ENCODE data around the gene FAM228B.
A peak's percentile ranks its signal among the peaks of the same experiment; 100 is the strongest.

FAM228B gene

DNA sequence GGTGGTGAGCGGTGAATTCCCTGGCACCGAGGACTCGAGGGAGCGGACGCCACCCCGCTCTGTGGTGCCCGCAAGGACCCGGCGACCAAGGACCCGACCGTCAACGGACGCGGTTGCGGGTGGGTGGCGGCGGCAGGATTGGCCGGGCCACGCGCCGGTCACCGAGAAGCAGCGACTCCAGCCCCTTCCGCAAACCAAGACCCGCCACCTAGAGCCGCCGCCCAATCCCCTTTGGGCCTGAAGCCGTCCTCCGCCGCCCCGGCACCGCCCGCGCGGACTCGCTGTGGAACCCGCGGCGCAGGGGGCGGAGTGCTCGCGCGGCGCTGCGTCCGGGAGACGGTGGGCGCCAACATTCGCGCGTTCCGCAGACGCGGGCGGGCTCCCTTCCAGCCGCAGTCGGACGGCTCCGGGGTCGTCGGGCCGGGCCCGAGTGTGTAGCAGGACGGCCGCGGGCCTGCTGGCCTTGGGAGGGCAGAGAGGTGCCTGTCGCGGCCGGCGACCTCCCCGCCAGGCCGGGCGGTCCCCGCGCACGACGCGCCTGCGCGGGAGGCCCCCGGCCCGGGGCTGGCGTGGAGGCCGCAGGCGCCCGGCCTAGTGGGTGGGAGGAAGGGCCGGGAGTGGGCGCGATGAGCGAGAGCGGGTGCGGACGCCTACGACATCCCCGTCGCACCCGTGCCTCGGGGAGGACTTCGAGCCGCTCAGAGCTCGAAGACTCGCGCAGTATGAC lies at the start of gene FAM228B, which contains the start of gene PFN4:
Gene FAM228B, plus strand, starts transcription at position 275 of the 727 bp plus-strand sequence. CDS start 893 bp downstream, outside the sequence.
Gene PFN4, minus strand, starts transcription at position 140 of the 727 bp plus-strand sequence. CDS start 799 bp downstream, outside the sequence.
- Mint-ChIP-seq H3K27ac (peak within 1 kb of the TSS; percentile 93), H3K36me3 (peaks cover 3 to 4% of the 10 kb centered on the region in 2 donors), H3K4me3 (peak within 1 kb of the TSS; percentile 92 to 94), H3K9me3 (no peaks in the 10 kb centered on the region), H3K4me1 (peaks cover 12 to 24% of the 10 kb centered on the region in 2 donors), H3K27me3 (no peaks in the 10 kb centered on the region)
- DNase-seq, result peak; percentile 83
- ATAC-seq (replicated peaks), result peak; percentile 93 to 95

DNA sequence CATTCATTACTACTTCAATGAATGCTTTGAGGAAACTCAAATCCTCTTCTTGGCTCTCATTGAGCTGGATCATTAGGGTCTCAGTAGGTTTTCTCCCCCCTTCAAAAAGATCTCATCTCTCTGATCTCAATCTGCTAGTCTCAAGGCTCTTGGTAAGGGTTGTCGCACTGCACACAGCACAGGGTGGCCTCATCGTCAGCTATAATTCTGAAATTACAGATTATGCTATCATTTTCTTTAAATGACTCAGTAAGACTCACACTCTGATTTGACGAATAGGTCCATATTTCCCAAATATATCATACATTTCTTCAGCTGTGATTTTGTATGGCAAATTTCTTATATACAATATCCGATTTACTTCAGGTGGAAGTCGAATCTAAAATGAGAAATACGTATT lies 49.5 kb upstream of the FAM228B start:
- DNase-seq (no peak), ATAC-seq (replicated peaks) (no peak)
- no peaks in the 10 kb centered on the region for H3K27me3 Mint-ChIP-seq
- H3K9me3 Mint-ChIP-seq, result no peaks in the 10 kb centered on the region
- H3K36me3 Mint-ChIP-seq, result peaks cover 3 to 23% of the 10 kb centered on the region in 2 donors
- peaks cover 17 to 37% of the 10 kb centered on the region in 2 donors for H3K4me1 Mint-ChIP-seq
- H3K4me3 Mint-ChIP-seq, result no peak overlapping the region
- H3K27ac Mint-ChIP-seq, result no peak overlapping the region

- DNase-seq (no peak), ATAC-seq (replicated peaks) (no peak)
- Mint-ChIP-seq H3K9me3 (no peaks in the 10 kb centered on the region), H3K4me3 (peak overlapping the region; percentile 93 to 98), H3K27ac (peak overlapping the region; percentile 97), H3K27me3 (no peaks in the 10 kb centered on the region), H3K36me3 (peaks cover 0 to 17% of the 10 kb centered on the region in 2 donors), H3K4me1 (peaks cover 17 to 30% of the 10 kb centered on the region in 2 donors)
These were observed 48.0 kb upstream of the FAM228B start for GRCh38 chr2:24075259-24075658.

DNA sequence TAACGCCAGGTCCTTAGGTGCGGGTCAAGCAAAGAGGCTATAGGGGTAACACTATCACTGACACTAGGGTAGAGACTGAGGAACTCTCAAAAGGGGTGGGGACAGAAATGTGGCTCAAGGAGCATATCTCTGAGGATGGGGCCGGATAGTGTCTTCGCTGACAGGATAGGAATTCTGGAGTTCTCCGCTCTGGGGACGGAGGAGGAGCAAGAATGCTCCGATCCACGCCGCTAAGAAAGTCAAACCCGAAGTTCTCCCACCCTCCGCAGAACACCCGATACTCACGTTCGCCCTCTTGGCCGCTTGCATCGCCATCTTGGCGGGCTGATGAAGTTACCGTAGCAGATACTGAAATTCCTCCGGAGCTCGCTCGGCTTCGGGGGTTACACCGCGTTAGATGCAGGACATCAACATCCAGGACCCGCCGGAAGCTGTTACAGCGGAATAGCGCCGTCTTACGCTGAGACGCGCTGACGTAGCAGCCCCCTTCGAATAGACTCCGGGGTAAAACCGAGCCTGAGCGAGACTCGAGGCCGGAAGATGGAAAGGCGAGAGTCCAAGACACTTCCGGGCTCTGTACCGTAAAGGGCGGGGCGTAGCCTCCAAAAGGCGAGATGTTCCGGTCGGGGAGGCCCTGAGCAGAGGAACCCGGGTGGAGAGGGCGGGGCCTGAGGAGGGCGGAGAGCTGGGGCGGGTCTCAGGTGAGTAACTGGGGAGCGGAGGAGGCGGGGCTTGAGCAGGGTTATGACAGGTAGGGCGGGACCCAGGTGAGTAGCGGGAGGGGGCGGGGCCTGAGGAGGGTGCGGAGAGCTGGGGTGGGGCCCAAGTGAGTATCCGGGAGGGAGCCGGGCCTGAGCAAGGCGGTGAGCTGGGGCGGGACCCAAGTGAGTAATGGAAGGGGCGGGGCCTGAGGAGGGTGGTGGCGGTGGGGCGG lies 47.1 kb upstream of the FAM228B start, which contains the start of gene SF3B6:
Gene SF3B6, minus strand, starts transcription at position 412 of the 934 bp plus-strand sequence. Its CDS starts 97 bp downstream, at position 315.
- Mint-ChIP-seq H3K36me3 (peaks cover 1 to 19% of the 10 kb centered on the region in 2 donors), H3K27ac (peak within 1 kb of the TSS; percentile 97), H3K27me3 (no peaks in the 10 kb centered on the region), H3K4me3 (peak within 1 kb of the TSS; percentile 93 to 98), H3K9me3 (no peaks in the 10 kb centered on the region), H3K4me1 (peaks cover 17 to 30% of the 10 kb centered on the region in 2 donors)
- peak; percentile 93 for ATAC-seq (replicated peaks)
- DNase-seq, result peak; percentile 98

- Mint-ChIP-seq H3K36me3 (peaks cover 3 to 23% of the 10 kb centered on the region in 2 donors), H3K4me1 (peaks cover 14 to 23% of the 10 kb centered on the region in 2 donors), H3K9me3 (no peaks in the 10 kb centered on the region), H3K27me3 (no peaks in the 10 kb centered on the region), H3K4me3 (peak overlapping the region; percentile 93 to 98), H3K27ac (peak overlapping the region; percentile 97)
- peak; percentile 20 to 24 for ATAC-seq (replicated peaks)
- DNase-seq, result no peak
These were observed 46.3 kb upstream of the FAM228B start for GRCh38 chr2:24076849-24077534.

- H3K36me3 Mint-ChIP-seq, result peaks cover 3 to 28% of the 10 kb centered on the region in 2 donors
- H3K27me3 Mint-ChIP-seq, result no peaks in the 10 kb centered on the region
- peaks cover 14 to 23% of the 10 kb centered on the region in 2 donors for H3K4me1 Mint-ChIP-seq
- DNase-seq (no peak), ATAC-seq (replicated peaks) (no peak)
- no peaks in the 10 kb centered on the region for H3K9me3 Mint-ChIP-seq
- peak overlapping the region; percentile 93 to 98 for H3K4me3 Mint-ChIP-seq
- peak overlapping the region; percentile 97 for H3K27ac Mint-ChIP-seq
These were observed 45.8 kb upstream of the FAM228B start for GRCh38 chr2:24077535-24077877.

- peaks cover 14 to 23% of the 10 kb centered on the region in 2 donors for H3K4me1 Mint-ChIP-seq
- DNase-seq (no peak), ATAC-seq (replicated peaks) (no peak)
- H3K27me3 Mint-ChIP-seq, result no peaks in the 10 kb centered on the region
- H3K27ac Mint-ChIP-seq, result no peak overlapping the region
- H3K4me3 Mint-ChIP-seq, result peak overlapping the region; percentile 93 to 98
- peaks cover 3 to 30% of the 10 kb centered on the region in 2 donors for H3K36me3 Mint-ChIP-seq
- no peaks in the 10 kb centered on the region for H3K9me3 Mint-ChIP-seq
These were observed 45.4 kb upstream of the FAM228B start for GRCh38 chr2:24077879-24078278.

DNA sequence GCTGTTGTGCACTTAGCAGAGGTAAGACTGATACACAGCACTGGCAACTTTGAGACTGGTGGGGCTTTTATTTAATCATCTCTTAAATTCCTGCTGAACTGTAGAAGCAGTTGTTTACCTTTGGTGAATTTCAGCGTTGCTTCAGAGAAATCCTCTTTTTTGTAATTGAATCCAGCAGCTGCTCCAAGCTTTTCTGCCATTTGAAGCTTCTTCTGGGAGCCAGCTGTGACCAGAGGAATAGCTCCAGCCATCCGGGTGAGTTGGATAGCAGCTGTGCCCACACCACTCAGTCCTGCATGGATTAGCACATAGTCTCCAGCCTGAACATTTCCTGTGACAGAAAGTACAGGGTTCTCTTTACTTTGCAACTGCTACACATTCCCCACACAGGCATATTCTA lies 42.6 kb upstream of the FAM228B start:
- Mint-ChIP-seq H3K4me3 (no peak overlapping the region), H3K27me3 (no peaks in the 10 kb centered on the region), H3K4me1 (peaks cover 16 to 30% of the 10 kb centered on the region in 2 donors), H3K27ac (no peak overlapping the region), H3K9me3 (no peaks in the 10 kb centered on the region), H3K36me3 (peaks cover 3 to 17% of the 10 kb centered on the region in 2 donors)
- DNase-seq, result no peak
- no peak for ATAC-seq (replicated peaks)

DNA sequence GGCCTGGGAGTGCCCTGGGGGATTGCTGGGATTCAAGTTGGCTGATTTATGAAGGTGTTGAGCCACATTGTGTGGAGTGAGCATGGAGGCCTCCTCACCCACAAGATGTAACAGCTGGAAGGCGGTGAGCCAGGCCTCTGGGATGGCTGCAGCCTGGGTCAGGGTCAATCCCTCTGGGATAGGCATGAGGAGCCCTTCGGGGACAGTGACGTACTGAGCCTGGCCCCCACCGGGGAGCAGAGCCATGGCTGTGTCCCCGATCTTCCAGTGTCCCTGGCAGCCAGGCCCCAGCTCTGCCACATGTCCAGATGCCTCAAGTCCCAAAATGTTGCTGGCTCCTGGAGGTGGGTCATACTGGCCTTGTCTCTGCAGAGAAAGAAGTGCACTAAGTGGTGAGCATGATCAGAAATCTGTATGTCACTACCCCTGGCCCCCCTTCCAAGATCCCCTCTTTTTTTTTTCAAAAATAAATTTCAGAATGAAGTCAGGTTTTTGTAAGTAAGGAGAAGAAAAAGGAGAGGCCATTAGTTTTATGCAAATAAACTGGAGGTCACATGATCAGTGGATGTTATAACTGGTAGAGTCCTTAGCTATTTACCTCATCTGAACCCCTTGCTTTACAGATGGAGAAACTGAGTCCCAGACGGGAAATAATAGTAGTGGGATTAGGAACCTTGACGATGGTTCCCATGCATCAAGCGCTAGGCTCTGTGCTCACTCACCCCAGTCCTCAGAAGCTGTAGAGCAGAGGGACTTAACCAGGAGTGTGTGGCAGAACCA lies 40.3 kb upstream of the FAM228B start:
- Mint-ChIP-seq H3K4me1 (peaks cover 11 to 22% of the 10 kb centered on the region in 2 donors), H3K27ac (no peak overlapping the region), H3K27me3 (no peaks in the 10 kb centered on the region), H3K4me3 (peak overlapping the region; percentile 89 to 93), H3K36me3 (peaks cover 3 to 17% of the 10 kb centered on the region in 2 donors), H3K9me3 (no peaks in the 10 kb centered on the region)
- ATAC-seq (replicated peaks), result no peak
- DNase-seq, result no peak

GRCh38 chr2:24083567-24084385 lies 39.5 kb upstream of the FAM228B start:
- Mint-ChIP-seq H3K9me3 (no peaks in the 10 kb centered on the region), H3K4me1 (peaks cover 11 to 22% of the 10 kb centered on the region in 2 donors), H3K4me3 (peak overlapping the region; percentile 89 to 93), H3K27ac (peak overlapping the region; percentile 93), H3K27me3 (no peaks in the 10 kb centered on the region), H3K36me3 (peaks cover 3 to 19% of the 10 kb centered on the region in 2 donors)
- ATAC-seq (replicated peaks) (peak; percentile 82 to 83), DNase-seq (peak; percentile 70)

DNA sequence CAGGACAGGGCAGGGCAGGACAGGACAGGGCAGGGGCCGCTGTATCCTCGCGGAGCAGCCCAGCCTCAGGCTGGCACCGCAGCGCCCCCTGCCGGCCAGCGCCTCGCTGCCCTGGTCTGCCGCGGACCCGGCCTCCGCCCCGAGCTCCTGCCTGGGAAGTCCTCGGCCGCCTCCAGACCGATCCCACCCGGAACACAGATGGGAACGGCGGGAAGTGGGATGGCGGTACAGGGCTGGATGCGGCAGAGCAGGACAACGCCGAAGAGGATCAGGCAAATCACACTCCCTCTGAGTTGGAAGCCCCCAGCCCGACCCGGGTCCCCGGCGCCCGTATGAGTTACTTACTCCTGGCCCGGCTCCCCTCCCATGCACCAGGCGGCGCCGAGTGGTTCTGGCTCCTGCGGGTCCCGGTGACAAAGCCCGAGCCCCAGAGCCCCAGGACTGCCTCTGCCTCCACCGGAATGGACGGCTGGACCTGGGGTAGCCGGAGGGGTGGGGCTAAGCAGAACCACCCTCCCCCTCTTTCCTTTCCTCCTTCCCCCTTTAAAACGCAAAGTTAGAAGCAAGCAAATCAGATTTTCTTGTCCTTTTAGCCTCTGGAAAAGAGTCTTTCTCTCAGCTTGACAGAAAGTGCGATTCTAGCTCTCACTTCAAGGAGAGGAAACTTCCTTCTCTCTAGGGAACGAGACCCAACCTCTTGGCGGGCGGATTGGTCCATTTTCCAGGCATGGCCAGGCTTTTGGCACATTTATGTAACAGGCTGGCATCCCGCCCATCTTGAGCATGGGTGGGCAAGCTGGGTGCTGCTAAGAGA lies 38.7 kb upstream of the FAM228B start, which contains the start of gene TP53I3:
Gene TP53I3, minus strand, starts transcription at position 449 of the 814 bp plus-strand sequence. CDS start 508 bp downstream, outside the sequence.
- no peaks in the 10 kb centered on the region for H3K27me3 Mint-ChIP-seq
- peaks cover 3 to 17% of the 10 kb centered on the region in 2 donors for H3K36me3 Mint-ChIP-seq
- H3K27ac Mint-ChIP-seq, result peak within 1 kb of the TSS; percentile 93
- ATAC-seq (replicated peaks) (peak; percentile 91), DNase-seq (peak; percentile 81)
- no peaks in the 10 kb centered on the region for H3K9me3 Mint-ChIP-seq
- peak within 1 kb of the TSS; percentile 89 to 93 for H3K4me3 Mint-ChIP-seq
- H3K4me1 Mint-ChIP-seq, result peaks cover 11 to 22% of the 10 kb centered on the region in 2 donors

DNA sequence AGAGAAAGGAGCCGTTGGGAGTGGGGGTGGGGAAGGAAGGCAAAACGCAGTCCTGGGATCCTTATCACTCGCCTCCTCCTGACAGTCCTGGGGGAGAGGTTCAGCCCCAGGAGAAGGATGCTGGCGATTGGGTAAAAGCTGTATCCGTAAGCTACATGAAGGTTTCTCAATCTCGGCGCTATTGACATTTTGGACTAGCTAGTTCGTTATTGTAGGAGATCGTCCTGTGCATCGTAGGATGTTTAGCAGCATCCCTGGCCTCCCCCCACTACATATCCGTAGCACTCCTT lies 38.1 kb upstream of the FAM228B start:
- no peak overlapping the region for H3K27ac Mint-ChIP-seq
- H3K27me3 Mint-ChIP-seq, result no peaks in the 10 kb centered on the region
- H3K36me3 Mint-ChIP-seq, result peaks cover 3 to 15% of the 10 kb centered on the region in 2 donors
- H3K4me1 Mint-ChIP-seq, result peaks cover 11 to 22% of the 10 kb centered on the region in 2 donors
- no peak for ATAC-seq (replicated peaks)
- H3K9me3 Mint-ChIP-seq, result no peaks in the 10 kb centered on the region
- DNase-seq, result no peak
- H3K4me3 Mint-ChIP-seq, result peak overlapping the region; percentile 89 to 93
